Measurements from ENCODE around the gene KAT2B.

The KAT2B gene

GRCh38 chr3:20062996-20063395 lies 22.8 kb downstream of the KAT2B start:
- no peak for DNase-seq
- WGBS (ENCODE audit: extremely low coverage, insufficient coverage, low lambda C conversion rate), result no CpG with 5 or more reads among the region's 4 CpGs
- Histone ChIP-seq H3K4ac (ENCODE audit: low read depth, low read length) (no peak overlapping the region), H3K79me2 (ENCODE audit: control insufficient read depth, insufficient read depth, low read length) (no peaks in the 10 kb centered on the region), H3K27me3 (ENCODE audit: insufficient read depth, low read length, poor library complexity) (no peaks in the 10 kb centered on the region), H2BK5ac (ENCODE audit: low read length) (no peak overlapping the region), H4K5ac (ENCODE audit: low read length) (no peak overlapping the region), H3K4me1 (ENCODE audit: control insufficient read depth, low read depth, low read length) (no peaks in the 10 kb centered on the region), H3K4me3 (ENCODE audit: low read length) (no peak overlapping the region), H2BK15ac (replicated peaks; ENCODE audit: low read depth) (no peak overlapping the region), H3K79me1 (ENCODE audit: low read length) (no peaks in the 10 kb centered on the region), H3K36me3 (ENCODE audit: control insufficient read depth, insufficient read depth, low read length) (no peaks in the 10 kb centered on the region), H4K8ac (ENCODE audit: low read depth, low read length) (no peak overlapping the region), H3K27ac (ENCODE audit: low read depth, low read length) (no peak overlapping the region), H3K9ac (ENCODE audit: low read length) (no peak overlapping the region), H3K56ac (ENCODE audit: low read length) (no peak overlapping the region), H3K23ac (ENCODE audit: low read length) (no peak overlapping the region), H2AK5ac (ENCODE audit: low read length) (no peak overlapping the region), H2BK120ac (ENCODE audit: low read depth, low read length) (no peak overlapping the region), H3K4me2 (ENCODE audit: low read length) (no peak overlapping the region), H3K18ac (ENCODE audit: low read length) (no peak overlapping the region)

GRCh38 chr3:20064387-20064786 lies 24.1 kb downstream of the KAT2B start:
- Histone ChIP-seq H3K79me2 (ENCODE audit: control insufficient read depth, insufficient read depth, low read length) (no peaks in the 10 kb centered on the region), H4K8ac (ENCODE audit: low read depth, low read length) (no peak overlapping the region), H3K36me3 (ENCODE audit: control insufficient read depth, insufficient read depth, low read length) (no peaks in the 10 kb centered on the region), H3K23ac (ENCODE audit: low read length) (no peak overlapping the region), H3K4me3 (ENCODE audit: low read length) (no peak overlapping the region), H3K9ac (ENCODE audit: low read length) (no peak overlapping the region), H2BK5ac (ENCODE audit: low read length) (no peak overlapping the region), H4K5ac (ENCODE audit: low read length) (no peak overlapping the region), H3K4me1 (ENCODE audit: control insufficient read depth, low read depth, low read length) (no peaks in the 10 kb centered on the region), H2AK5ac (ENCODE audit: low read length) (no peak overlapping the region), H3K4ac (ENCODE audit: low read depth, low read length) (no peak overlapping the region), H3K27ac (ENCODE audit: low read depth, low read length) (no peak overlapping the region), H3K18ac (ENCODE audit: low read length) (no peak overlapping the region), H2BK120ac (ENCODE audit: low read depth, low read length) (no peak overlapping the region), H3K4me2 (ENCODE audit: low read length) (no peak overlapping the region), H3K79me1 (ENCODE audit: low read length) (no peaks in the 10 kb centered on the region), H3K27me3 (ENCODE audit: insufficient read depth, low read length, poor library complexity) (no peaks in the 10 kb centered on the region), H2BK15ac (replicated peaks; ENCODE audit: low read depth) (no peak overlapping the region), H3K56ac (ENCODE audit: low read length) (no peak overlapping the region)
- no CpG with 5 or more reads among the region's 3 CpGs for WGBS (ENCODE audit: extremely low coverage, insufficient coverage, low lambda C conversion rate)
- no peak for DNase-seq

GRCh38 chr3:20064796-20065564 lies 24.7 kb downstream of the KAT2B start:
- H3K18ac ChIP-seq (ENCODE audit: low read length), result no peak overlapping the region
- WGBS (ENCODE audit: extremely low coverage, insufficient coverage, low lambda C conversion rate), result no CpG with 5 or more reads among the region's 5 CpGs

GRCh38 chr3:20066079-20066478 lies 25.8 kb downstream of the KAT2B start:
- no peaks in the 10 kb centered on the region for H3K36me3 ChIP-seq (ENCODE audit: control insufficient read depth, insufficient read depth, low read length)
- no peak overlapping the region for H2BK15ac ChIP-seq (replicated peaks; ENCODE audit: low read depth)
- no peak overlapping the region for H2BK5ac ChIP-seq (ENCODE audit: low read length)
- H2BK120ac ChIP-seq (ENCODE audit: low read depth, low read length), result no peak overlapping the region
- no peak overlapping the region for H4K8ac ChIP-seq (ENCODE audit: low read depth, low read length)
- DNase-seq, result no peak
- H3K4me1 ChIP-seq (ENCODE audit: control insufficient read depth, low read depth, low read length), result no peaks in the 10 kb centered on the region
- H3K27ac ChIP-seq (ENCODE audit: low read depth, low read length), result no peak overlapping the region
- H3K23ac ChIP-seq (ENCODE audit: low read length), result no peak overlapping the region
- no peaks in the 10 kb centered on the region for H3K27me3 ChIP-seq (ENCODE audit: insufficient read depth, low read length, poor library complexity)
- no peak overlapping the region for H3K18ac ChIP-seq (ENCODE audit: low read length)
- H2AK5ac ChIP-seq (ENCODE audit: low read length), result no peak overlapping the region
- H3K4ac ChIP-seq (ENCODE audit: low read depth, low read length), result no peak overlapping the region
- no peak overlapping the region for H3K4me2 ChIP-seq (ENCODE audit: low read length)
- H3K79me2 ChIP-seq (ENCODE audit: control insufficient read depth, insufficient read depth, low read length), result no peaks in the 10 kb centered on the region
- H4K5ac ChIP-seq (ENCODE audit: low read length), result no peak overlapping the region
- H3K79me1 ChIP-seq (ENCODE audit: low read length), result no peaks in the 10 kb centered on the region
- no peak overlapping the region for H3K4me3 ChIP-seq (ENCODE audit: low read length)
- no peak overlapping the region for H3K56ac ChIP-seq (ENCODE audit: low read length)
- H3K9ac ChIP-seq (ENCODE audit: low read length), result no peak overlapping the region
- WGBS (ENCODE audit: extremely low coverage, insufficient coverage, low lambda C conversion rate), result no CpG with 5 or more reads among the region's 1 CpG

More at GRCh38 chr3:20064796-20065564, 24.7 kb downstream of the KAT2B start:
- no peak overlapping the region for H2BK15ac ChIP-seq (replicated peaks; ENCODE audit: low read depth)
- H3K79me2 ChIP-seq (ENCODE audit: control insufficient read depth, insufficient read depth, low read length), result no peaks in the 10 kb centered on the region
- H3K4ac ChIP-seq (ENCODE audit: low read depth, low read length), result no peak overlapping the region
- H3K79me1 ChIP-seq (ENCODE audit: low read length), result no peaks in the 10 kb centered on the region
- H3K9ac ChIP-seq (ENCODE audit: low read length), result no peak overlapping the region
- H3K36me3 ChIP-seq (ENCODE audit: control insufficient read depth, insufficient read depth, low read length), result no peaks in the 10 kb centered on the region
- H3K23ac ChIP-seq (ENCODE audit: low read length), result no peak overlapping the region
- H3K4me2 ChIP-seq (ENCODE audit: low read length), result no peak overlapping the region
- H2AK5ac ChIP-seq (ENCODE audit: low read length), result no peak overlapping the region
- no peak overlapping the region for H2BK120ac ChIP-seq (ENCODE audit: low read depth, low read length)
- H3K4me1 ChIP-seq (ENCODE audit: control insufficient read depth, low read depth, low read length), result no peaks in the 10 kb centered on the region
- no peak overlapping the region for H4K5ac ChIP-seq (ENCODE audit: low read length)
- H4K8ac ChIP-seq (ENCODE audit: low read depth, low read length), result no peak overlapping the region
- no peak overlapping the region for H3K27ac ChIP-seq (ENCODE audit: low read depth, low read length)
- no peak overlapping the region for H2BK5ac ChIP-seq (ENCODE audit: low read length)
- DNase-seq, result no peak
- no peak overlapping the region for H3K4me3 ChIP-seq (ENCODE audit: low read length)
- H3K56ac ChIP-seq (ENCODE audit: low read length), result no peak overlapping the region
- H3K27me3 ChIP-seq (ENCODE audit: insufficient read depth, low read length, poor library complexity), result no peaks in the 10 kb centered on the region

GRCh38 chr3:20066850-20067617 lies 26.8 kb downstream of the KAT2B start:
- H3K56ac ChIP-seq (ENCODE audit: low read length), result no peak overlapping the region
- no peak overlapping the region for H3K4ac ChIP-seq (ENCODE audit: low read depth, low read length)
- no peak for DNase-seq
- H3K79me2 ChIP-seq (ENCODE audit: control insufficient read depth, insufficient read depth, low read length), result no peaks in the 10 kb centered on the region
- no peak overlapping the region for H4K5ac ChIP-seq (ENCODE audit: low read length)
- no peak overlapping the region for H3K4me3 ChIP-seq (ENCODE audit: low read length)
- H3K36me3 ChIP-seq (ENCODE audit: control insufficient read depth, insufficient read depth, low read length), result no peaks in the 10 kb centered on the region
- no CpG with 5 or more reads among the region's 6 CpGs for WGBS (ENCODE audit: extremely low coverage, insufficient coverage, low lambda C conversion rate)
- H3K9ac ChIP-seq (ENCODE audit: low read length), result no peak overlapping the region
- H3K27me3 ChIP-seq (ENCODE audit: insufficient read depth, low read length, poor library complexity), result no peaks in the 10 kb centered on the region
- no peak overlapping the region for H2AK5ac ChIP-seq (ENCODE audit: low read length)
- H3K4me2 ChIP-seq (ENCODE audit: low read length), result no peak overlapping the region
- H4K8ac ChIP-seq (ENCODE audit: low read depth, low read length), result no peak overlapping the region
- no peak overlapping the region for H3K27ac ChIP-seq (ENCODE audit: low read depth, low read length)
- H2BK120ac ChIP-seq (ENCODE audit: low read depth, low read length), result no peak overlapping the region
- H2BK15ac ChIP-seq (replicated peaks; ENCODE audit: low read depth), result no peak overlapping the region
- H3K4me1 ChIP-seq (ENCODE audit: control insufficient read depth, low read depth, low read length), result no peaks in the 10 kb centered on the region
- no peak overlapping the region for H3K18ac ChIP-seq (ENCODE audit: low read length)
- H3K79me1 ChIP-seq (ENCODE audit: low read length), result no peaks in the 10 kb centered on the region
- H2BK5ac ChIP-seq (ENCODE audit: low read length), result no peak overlapping the region
- H3K23ac ChIP-seq (ENCODE audit: low read length), result no peak overlapping the region
